BJ (cell line): ENCODE data around the gene STRADB. TPM values are rescaled to one million over a fixed set of nuclear protein-coding genes. Genes with fewer than 3 reads are reported as not detected.

ENCODE experiments used
- CTCF ChIA-PET: fragments of 350-600 bp; formaldehyde crosslinking; extraction: SDS; loops from one replicate; lab custom pipeline; 2021; ENCODE audit warnings: antibody characterized with exemption, inconsistent platforms; lab: Yijun Ruan, JAX
- POLR2A ChIA-PET: fragments of 300-600 bp; sonication (Branson Sonifier 250); formaldehyde crosslinking; extraction: SDS; loops from one replicate; lab custom pipeline; 2021; ENCODE audit warnings: antibody characterized with exemption; lab: Charles Lee
- DNase-seq: peaks from one replicate; pipeline ENCODE4 v3.0.0-alpha.2; 2011; ENCODE audit warnings: low read depth
- H3K27me3 ChIP-seq: 2 replicates; pipeline ENCODE4 v1.6.0; 2011; ENCODE audit warnings: low read length; ENCODE audit not compliant: control insufficient read depth, insufficient read depth
- H3K36me3 ChIP-seq: 2 replicates; pipeline ENCODE4 v1.5.1; 2011; ENCODE audit warnings: low read length; ENCODE audit not compliant: control insufficient read depth, insufficient read depth
- H3K4me3 ChIP-seq: 2 replicates; pipeline ENCODE4 v1.5.1; 2011; ENCODE audit warnings: low read depth, mild to moderate bottlenecking, control low read depth, low read length
- CTCF ChIP-seq: IDR thresholded peaks from 2 replicates; pipeline ENCODE4 v1.5.1; 2011; ENCODE audit warnings: low read depth, mild to moderate bottlenecking, control low read depth, inconsistent platforms, low read length, moderate library complexity; ENCODE audit not compliant: insufficient read depth
- polyA minus RNA-seq: library from RNA; depleted of rRNA, polyadenylated mRNA; stranded (reverse); fragments of >200 nt; gene quantifications from 2 replicates; pipeline ENCODE4 v1.2.3, GENCODE V29; 2011; rRNA and poly(A)+ RNA removed
- polyA plus RNA-seq: library from polyadenylated mRNA; depleted of rRNA; stranded (reverse); fragments of >200 nt; gene quantifications from 2 replicates; pipeline ENCODE4 v1.2.3, GENCODE V29; 2011; rRNA removed

The STRADB gene
- 18.2 and 31.3 TPM in 2 replicates for polyA plus RNA-seq
- 9.0 and 15.4 TPM in 2 replicates for polyA minus RNA-seq

- peak; percentile 35 for TF ChIP-seq CTCF
- ChIA-PET CTCF (interaction anchor here (0.6 to 1.4 kb wide), 4 partner anchors 10 to 381 kb away, joined by 3 to 5 read pairs (median 3); a partner anchor contains a TSS), POLR2A (interaction anchor here (0.6 kb wide), 2 partner anchors 25 to 42 kb away, joined by 4 to 8 read pairs; no protein-coding TSS in a partner anchor)
- peak; percentile 82 for DNase-seq
- no peaks in the 10 kb centered on the region for H3K27me3 ChIP-seq
- peak within 1 kb of the TSS; percentile 70 for H3K4me3 ChIP-seq
- H3K36me3 ChIP-seq: no peaks in the 10 kb centered on the region
Observed at GRCh38 chr2:201451292-201452057, at the start of gene STRADB, which contains the start of gene TRAK2. STRADB (plus strand) TSS chr2:201451740; CDS start chr2:201454841, 3,101 bp downstream. TRAK2 (minus strand) TSS chr2:201451458; CDS start chr2:201420507, 30,951 bp downstream.

GRCh38 chr2:201401815-201402214 lies 49.7 kb upstream of the STRADB start:
- ChIA-PET CTCF (interaction anchor here (1.0 to 1.5 kb wide), 3 partner anchors 15 to 170 kb away, joined by 3 to 4 read pairs (median 3); no protein-coding TSS in a partner anchor), POLR2A (no interaction called here)
- 0 out of 2 replicates have a peak, but pooled peaks cover 1% of the 10 kb centered on the region for H3K36me3 ChIP-seq
- no peak for TF ChIP-seq CTCF
- no peaks in the 10 kb centered on the region for H3K27me3 ChIP-seq
- no peak overlapping the region for H3K4me3 ChIP-seq
- no peak for DNase-seq

- ChIA-PET POLR2A (no interaction called here), CTCF (interaction anchor here (1.5 kb wide), 1 partner anchor 39 kb away, joined by 3 read pairs; no protein-coding TSS in a partner anchor)
- DNase-seq: peak; percentile 46
- TF ChIP-seq CTCF: no peak
- no peak overlapping the region for H3K4me3 ChIP-seq
- 0 out of 2 replicates have a peak, but pooled peaks cover 1% of the 10 kb centered on the region for H3K36me3 ChIP-seq
- H3K27me3 ChIP-seq: no peaks in the 10 kb centered on the region
Observed at GRCh38 chr2:201402651-201403562, 48.6 kb upstream of the STRADB start.

- ChIA-PET POLR2A (no interaction called here), CTCF (no interaction called here)
- no peak overlapping the region for H3K4me3 ChIP-seq
- no peak for DNase-seq
- no peaks in the 10 kb centered on the region for H3K27me3 ChIP-seq
- H3K36me3 ChIP-seq: no peaks in the 10 kb centered on the region
- no peak for TF ChIP-seq CTCF
Observed at GRCh38 chr2:201403880-201404279, 47.7 kb upstream of the STRADB start.
